ENCODE measurements around the gene CHRNA4.

CHRNA4 gene

GRCh38 chr20:63318391-63319163 is 42.6 kb downstream of the CHRNA4 start:
- peak; percentile 8 for DNase-seq

DNA sequence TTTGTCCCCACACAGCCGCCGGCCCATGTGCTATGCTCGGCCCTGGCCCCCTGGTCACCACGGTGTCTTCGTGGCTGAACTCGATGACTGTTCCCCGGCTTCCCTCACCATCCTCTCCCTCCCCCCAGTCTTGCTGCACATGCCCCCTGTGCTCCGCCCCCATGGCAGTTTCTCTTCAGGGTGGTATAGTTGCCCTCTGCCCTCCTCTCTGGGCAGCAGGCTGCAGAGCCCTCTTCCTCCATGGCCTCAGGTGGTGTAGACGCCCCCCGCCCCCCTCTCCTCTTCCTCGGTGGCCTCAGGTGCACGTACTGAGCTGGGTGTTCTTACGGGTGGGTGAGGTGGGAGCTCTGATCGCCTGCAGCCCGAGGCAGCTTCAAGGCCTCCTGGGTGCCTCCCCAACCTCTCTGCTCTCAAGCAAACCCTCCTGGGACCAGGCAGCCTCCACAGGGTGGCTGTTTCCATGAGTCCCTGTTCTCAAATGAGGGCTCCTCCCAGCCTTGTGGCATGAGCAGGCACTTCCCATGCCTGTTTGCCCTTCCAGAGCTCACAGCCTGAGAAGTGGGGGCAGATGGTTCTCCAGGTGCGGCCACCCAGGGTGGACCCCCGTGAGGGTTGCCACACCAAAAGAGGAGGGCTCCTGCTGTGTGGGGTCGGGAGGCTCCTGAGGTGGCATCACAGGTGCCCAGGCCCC is 43.4 kb downstream of the CHRNA4 start:
- peak; percentile 9 for DNase-seq

GRCh38 chr20:63317061-63317460 is 44.1 kb downstream of the CHRNA4 start:
- no peak for DNase-seq

GRCh38 chr20:63316502-63316921 is 44.6 kb downstream of the CHRNA4 start:
- DNase-seq: no peak

- DNase-seq: peak; percentile 6
Observed at GRCh38 chr20:63315731-63316491, 45.2 kb downstream of the CHRNA4 start.

GRCh38 chr20:63315240-63315689 is 45.9 kb downstream of the CHRNA4 start:
- DNase-seq: no peak

DNA sequence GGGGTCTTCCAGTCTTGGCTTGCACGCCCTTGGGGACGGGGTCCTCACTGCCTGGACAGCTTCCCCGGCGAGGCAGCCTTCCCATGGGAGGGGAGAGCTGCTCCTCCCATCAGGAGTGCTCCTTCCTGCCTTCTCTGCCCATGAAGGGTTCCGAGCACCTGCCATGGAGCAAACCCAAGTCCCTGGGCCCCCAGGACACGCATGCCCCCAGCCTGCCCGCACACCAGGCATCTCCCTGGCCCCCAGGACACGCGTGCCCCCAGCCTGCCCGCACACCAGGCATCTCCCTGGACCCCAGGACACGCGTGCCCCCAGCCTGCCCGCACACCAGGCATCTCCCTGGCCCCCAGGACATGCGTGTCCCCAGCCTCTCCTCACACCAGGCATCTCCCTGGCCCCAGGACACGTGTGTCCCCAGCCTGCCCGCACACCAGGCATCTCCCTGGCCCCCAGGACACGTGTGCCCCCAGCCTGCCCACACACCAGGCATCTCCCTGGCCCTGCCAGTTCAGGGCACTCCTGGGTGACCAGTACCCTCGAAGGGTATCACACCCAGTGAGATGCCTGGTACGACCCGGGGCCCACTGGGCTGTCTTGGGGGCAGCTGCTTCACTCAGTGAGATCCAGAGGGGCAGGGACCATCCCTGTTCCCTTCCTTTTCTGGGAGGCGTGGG is 46.4 kb downstream of the CHRNA4 start:
- DNase-seq: no peak

GRCh38 chr20:63314015-63314471 is 47.1 kb downstream of the CHRNA4 start:
- DNase-seq: no peak

- DNase-seq: no peak
Observed at GRCh38 chr20:63313349-63314014, 47.7 kb downstream of the CHRNA4 start.

DNA sequence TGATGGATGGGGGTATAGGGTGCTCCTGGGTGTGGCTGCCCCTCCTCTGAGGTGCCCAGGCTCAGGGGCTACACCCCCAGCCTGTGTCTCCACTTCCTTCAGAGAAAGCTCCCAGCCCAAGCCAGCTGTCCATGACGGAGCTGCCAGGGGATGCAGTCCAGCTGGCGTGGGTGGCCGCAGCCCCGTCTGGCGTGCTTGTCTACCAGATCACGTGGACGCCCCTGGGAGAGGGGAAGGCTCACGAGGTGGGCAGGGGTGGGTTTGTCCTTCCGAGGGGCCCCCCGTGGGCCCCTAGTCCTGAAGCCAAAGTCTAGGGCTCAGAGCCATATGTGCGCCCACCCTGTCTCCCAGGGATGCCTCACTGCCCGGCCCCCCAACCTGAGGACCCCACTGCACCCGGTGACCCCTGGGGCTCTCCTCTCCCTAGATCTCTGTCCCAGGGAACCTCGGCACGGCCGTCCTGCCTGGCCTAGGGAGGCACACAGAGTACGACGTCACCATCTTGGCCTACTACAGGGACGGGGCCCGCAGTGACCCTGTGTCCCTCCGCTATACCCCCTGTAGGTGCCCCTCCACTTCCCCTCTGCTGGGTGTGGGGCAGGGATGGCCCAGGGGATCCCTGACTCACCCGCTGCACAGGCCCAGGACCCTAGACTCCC is 48.3 kb downstream of the CHRNA4 start:
- DNase-seq: no peak

DNA sequence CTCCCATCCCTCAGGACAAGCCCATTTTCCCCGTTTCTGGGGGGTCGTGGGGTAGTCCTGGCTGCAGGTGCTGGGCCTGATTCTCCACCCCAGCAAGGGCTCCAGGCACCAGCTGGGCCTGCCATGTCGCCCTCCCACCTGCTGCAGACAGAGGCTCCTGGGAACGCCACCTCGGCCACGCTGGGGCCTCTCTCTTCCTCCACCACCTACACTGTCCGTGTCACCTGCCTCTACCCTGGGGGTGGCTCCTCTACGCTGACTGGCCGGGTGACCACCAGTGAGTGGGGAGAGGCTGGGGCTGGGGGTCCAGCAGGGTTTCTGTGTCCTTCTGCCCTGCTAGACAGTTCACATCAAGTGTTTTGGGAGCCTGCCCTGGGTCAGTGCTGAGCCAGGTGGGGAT is 48.9 kb downstream of the CHRNA4 start:
- no peak for DNase-seq

DNA sequence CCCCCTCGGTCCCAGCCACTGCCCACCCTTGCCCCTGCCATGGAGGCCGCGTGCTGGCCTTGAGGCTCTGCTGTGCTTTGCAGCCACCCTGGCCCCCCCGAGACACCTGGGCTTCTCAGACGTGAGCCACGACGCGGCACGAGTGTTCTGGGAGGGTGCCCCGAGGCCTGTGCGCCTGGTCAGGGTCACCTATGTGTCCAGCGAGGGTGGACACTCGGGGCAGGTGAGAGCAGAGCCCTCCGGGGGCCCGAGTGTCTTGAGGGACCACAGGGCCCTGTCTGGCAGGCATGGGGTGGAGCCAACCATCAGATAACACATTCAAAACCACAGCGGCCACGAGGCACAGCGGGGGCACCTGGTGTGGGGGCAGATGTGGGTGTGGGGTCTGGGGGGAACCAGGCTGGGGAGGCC is 49.3 kb downstream of the CHRNA4 start:
- no peak for DNase-seq

GRCh38 chr20:63311186-63311832 is 49.8 kb downstream of the CHRNA4 start:
- DNase-seq: no peak

DNA sequence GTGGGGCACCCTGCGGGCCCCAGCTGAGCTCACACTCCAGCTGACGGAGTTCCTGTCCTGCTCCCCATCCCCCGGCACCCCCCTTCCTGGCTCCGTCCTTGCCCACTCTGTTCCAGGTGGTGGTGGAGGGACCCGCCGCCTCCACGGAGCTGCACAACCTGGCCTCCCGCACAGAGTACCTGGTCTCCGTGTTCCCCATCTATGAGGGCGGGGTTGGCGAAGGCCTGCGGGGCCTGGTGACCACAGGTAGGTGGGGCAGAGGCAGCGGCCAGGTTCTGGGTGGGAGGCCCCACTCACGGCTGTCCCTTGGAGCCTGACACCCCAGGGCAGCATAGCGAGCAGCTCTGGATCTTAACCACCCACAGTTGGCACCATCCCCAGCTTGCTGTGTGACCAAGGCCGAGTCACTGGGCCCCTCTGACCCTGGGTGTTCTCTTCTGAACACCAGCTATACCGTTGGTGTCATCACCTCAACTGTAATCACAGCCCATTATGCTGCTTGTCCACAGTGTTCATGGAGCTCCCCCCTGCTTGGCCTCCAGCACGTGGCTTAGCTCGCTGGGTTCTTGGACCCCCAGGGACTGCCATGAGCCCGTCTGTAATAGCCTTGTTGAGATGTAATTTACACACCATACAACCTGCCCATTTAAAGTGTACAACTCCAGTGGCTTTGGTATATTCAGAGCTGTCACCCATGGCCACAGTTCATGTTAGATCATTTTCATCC is 50.7 kb downstream of the CHRNA4 start:
- DNase-seq: no peak

DNA sequence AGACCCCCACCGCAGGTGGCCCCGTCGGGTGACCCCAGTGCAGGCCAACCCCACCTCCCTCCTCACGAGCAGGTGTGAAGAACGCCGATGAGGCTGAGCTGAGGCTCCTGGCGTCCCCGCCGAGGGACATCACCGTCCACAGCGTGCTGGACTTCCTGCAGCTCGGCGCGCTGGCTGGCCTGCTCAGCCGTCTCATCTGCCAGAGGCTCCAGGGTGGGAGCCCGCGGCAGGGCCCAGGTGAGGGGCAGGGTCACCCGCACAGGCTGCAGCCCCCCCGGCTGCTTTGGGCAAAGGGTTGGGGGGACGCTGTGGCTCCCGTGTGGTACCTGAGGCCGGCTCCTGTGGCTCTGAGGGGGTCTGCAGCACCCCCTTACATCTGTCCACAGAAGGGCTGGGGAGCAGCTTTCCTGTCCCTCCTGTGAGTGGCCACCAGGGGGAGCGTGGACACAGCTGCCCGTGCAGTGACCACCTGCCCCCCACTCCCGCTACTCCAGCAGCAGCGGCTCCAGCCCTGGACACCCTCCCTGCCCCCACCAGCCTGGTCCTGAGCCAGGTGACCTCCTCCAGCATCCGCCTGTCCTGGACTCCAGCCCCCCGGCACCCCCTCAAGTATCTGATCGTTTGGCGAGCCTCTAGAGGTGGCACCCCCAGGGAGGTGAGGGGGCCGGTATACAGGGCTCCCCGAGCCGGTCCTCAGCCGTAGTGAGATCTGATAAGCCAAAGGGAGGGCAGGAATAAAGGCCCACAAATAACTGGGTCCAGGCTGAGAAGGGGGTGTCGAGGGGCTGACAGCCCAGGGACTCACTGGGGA is 51.7 kb downstream of the CHRNA4 start:
- DNase-seq: no peak

DNA sequence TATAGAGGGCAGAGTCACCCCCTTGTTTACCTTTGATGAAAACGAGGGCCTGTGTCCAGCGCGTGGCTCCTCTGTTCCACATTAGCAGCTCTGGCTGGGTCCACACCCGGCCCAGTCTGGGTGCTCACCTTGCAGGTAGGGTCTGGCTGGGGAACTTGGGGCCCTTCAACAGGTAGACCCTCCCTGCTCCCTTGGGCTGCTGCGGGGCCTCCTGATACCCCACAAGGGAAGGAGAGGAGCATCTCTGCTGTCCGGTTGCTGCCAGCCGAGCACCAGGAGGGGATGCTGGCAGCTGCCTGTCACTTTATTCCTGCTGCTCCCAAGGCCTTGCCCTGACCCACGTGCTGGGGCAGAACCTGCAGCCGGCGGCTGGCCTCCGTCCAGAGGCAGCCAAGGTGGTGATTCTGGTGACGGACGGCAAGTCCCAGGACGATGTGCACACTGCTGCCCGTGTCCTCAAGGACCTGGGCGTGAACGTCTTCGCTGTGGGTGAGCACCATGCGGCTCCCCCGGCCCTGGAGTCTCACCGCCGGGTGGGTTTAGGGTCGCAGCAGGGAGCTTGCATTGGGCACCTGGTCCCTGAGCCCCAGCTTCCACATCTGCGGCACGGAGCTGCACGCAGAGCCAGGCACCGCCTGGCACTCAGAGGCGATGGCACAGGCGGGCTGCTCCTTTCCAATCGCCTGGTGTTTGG is 52.8 kb downstream of the CHRNA4 start:
- DNase-seq: no peak

DNA sequence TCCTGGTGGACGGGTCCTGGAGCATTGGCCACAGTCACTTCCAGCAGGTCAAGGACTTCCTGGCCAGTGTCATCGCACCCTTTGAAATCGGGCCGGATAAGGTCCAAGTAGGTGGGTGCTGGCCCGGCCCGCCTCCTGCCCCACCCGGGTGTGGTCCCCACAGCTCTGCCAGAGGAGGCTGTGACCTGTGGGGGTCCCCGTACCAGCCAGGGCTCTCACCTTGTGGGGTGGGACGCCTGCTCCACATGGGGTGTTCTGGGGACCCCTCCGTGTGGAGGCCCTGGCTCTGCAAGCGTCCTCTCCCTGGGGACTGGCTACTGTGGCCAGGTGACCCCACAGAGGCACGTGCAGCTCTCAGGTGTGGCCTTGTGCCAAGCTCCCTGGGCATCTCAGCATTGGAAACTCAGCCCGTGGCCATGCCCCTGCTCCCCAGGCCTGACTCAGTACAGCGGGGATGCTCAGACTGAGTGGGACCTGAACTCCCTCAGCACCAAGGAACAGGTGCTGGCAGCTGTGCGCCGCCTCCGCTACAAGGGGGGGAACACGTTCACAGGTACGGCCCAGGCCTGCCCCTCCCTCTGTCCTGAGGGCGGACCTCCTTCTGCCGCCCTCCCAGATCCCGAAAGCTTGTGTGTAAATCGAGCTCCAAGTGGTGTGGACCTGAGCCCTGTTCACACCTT is 53.5 kb downstream of the CHRNA4 start:
- DNase-seq: no peak

All from activated CD8-positive, alpha-beta memory T cell treated with anti-CD3 and anti-CD28 coated beads, Interleukin-2, amount 50 U/mL, for 4 hours (primary cell).